ENCODE results near the gene SENP6.

DNA sequence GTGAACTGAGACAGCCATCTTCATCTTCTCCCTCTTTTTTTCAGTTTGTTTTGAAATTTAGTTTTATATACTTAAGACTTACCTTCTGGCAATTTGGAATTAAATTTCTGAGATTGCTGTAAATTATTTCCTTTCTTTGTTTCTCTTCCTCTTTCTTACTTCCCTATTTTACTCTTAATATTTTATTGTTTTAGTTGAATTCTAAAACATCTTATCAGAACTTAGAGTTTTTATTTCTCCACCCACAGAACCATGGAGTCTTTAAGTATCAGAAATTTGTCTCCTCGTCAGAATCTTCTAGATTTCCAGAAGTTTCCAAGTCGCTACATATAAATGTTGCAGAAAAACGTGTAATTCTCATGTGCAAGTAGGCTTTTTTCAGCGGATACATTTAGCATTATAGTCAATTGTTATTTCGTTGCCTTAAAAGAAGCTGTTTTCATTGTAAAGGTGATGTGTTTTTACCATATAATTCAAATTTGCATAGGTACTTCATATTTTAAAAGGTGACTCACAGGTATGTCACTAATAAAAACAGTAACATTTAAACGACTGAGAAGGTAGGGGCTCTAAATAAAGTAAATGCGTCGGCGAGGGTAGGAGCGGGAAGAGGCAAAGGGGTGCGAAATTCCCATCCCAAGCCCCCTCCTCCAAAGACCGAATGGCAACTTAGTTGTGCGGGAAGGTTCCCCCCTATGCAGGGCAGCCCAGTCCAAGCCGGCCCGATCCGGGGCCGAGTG lies 146.5 kb downstream of the SENP6 start:
- TF ChIP-seq, protein P1, sequence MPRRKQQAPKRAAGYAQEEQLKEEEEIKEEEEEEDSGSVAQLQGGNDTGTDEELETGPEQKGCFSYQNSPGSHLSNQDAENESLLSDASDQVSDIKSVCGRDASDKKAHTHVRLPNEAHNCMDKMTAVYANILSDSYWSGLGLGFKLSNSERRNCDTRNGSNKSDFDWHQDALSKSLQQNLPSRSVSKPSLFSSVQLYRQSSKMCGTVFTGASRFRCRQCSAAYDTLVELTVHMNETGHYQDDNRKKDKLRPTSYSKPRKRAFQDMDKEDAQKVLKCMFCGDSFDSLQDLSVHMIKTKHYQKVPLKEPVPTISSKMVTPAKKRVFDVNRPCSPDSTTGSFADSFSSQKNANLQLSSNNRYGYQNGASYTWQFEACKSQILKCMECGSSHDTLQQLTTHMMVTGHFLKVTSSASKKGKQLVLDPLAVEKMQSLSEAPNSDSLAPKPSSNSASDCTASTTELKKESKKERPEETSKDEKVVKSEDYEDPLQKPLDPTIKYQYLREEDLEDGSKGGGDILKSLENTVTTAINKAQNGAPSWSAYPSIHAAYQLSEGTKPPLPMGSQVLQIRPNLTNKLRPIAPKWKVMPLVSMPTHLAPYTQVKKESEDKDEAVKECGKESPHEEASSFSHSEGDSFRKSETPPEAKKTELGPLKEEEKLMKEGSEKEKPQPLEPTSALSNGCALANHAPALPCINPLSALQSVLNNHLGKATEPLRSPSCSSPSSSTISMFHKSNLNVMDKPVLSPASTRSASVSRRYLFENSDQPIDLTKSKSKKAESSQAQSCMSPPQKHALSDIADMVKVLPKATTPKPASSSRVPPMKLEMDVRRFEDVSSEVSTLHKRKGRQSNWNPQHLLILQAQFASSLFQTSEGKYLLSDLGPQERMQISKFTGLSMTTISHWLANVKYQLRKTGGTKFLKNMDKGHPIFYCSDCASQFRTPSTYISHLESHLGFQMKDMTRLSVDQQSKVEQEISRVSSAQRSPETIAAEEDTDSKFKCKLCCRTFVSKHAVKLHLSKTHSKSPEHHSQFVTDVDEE (CRISPR knock-in tag; IDR thresholded peaks at IDR 0.05) = no peak
- no peak for TF ChIP-seq ISL1 (CRISPR knock-in tag; IDR thresholded peaks at IDR 0.05)
- TF ChIP-seq BACH2 (CRISPR knock-in tag; IDR thresholded peaks at IDR 0.05; ENCODE audit: borderline replicate concordance) = no peak
- TF ChIP-seq, protein P2, sequence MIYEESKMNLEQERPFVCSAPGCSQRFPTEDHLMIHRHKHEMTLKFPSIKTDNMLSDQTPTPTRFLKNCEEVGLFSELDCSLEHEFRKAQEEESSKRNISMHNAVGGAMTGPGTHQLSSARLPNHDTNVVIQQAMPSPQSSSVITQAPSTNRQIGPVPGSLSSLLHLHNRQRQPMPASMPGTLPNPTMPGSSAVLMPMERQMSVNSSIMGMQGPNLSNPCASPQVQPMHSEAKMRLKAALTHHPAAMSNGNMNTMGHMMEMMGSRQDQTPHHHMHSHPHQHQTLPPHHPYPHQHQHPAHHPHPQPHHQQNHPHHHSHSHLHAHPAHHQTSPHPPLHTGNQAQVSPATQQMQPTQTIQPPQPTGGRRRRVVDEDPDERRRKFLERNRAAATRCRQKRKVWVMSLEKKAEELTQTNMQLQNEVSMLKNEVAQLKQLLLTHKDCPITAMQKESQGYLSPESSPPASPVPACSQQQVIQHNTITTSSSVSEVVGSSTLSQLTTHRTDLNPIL (CRISPR knock-in tag; IDR thresholded peaks at IDR 0.05; ENCODE audit: low read depth) = no peak
- TF ChIP-seq, protein P3, sequence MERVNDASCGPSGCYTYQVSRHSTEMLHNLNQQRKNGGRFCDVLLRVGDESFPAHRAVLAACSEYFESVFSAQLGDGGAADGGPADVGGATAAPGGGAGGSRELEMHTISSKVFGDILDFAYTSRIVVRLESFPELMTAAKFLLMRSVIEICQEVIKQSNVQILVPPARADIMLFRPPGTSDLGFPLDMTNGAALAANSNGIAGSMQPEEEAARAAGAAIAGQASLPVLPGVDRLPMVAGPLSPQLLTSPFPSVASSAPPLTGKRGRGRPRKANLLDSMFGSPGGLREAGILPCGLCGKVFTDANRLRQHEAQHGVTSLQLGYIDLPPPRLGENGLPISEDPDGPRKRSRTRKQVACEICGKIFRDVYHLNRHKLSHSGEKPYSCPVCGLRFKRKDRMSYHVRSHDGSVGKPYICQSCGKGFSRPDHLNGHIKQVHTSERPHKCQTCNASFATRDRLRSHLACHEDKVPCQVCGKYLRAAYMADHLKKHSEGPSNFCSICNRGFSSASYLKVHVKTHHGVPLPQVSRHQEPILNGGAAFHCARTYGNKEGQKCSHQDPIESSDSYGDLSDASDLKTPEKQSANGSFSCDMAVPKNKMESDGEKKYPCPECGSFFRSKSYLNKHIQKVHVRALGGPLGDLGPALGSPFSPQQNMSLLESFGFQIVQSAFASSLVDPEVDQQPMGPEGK (CRISPR knock-in tag; IDR thresholded peaks at IDR 0.05; ENCODE audit: borderline replicate concordance) = no peak
- TF ChIP-seq OSR1 (CRISPR knock-in tag; IDR thresholded peaks at IDR 0.05) = no peak
- TF ChIP-seq TOX (CRISPR knock-in tag; IDR thresholded peaks at IDR 0.05; ENCODE audit: borderline replicate concordance) = no peak
- no peak for TF ChIP-seq ZC3H10 (CRISPR knock-in tag; IDR thresholded peaks at IDR 0.05)
- TF ChIP-seq ZNF70 (CRISPR knock-in tag; IDR thresholded peaks at IDR 0.05) = no peak
- TF ChIP-seq ZFP30 (CRISPR knock-in tag; IDR thresholded peaks at IDR 0.05) = no peak
